Endometrial microvascular endothelial cells (primary cell): ENCODE data around the gene HECTD1. TPM values are rescaled to one million over a fixed set of nuclear protein-coding genes. Genes with fewer than 3 reads are reported as not detected.
"Not testable (repeated sequence)": the region's sequence is repeated elsewhere in the genome, so short reads cannot be mapped to it uniquely, and the experiment has no call there.

Source experiments
- in situ Hi-C: cut with HindIII; loops from 2 replicates; pipeline ENCODE4 v1.10.0; 2017; ENCODE audit warnings: low sequenced_read_pairs, low pct_unique_long_range_greater_than_20kb; ENCODE audit errors: inconsistent ontology term
- total RNA-seq: library from RNA; depleted of rRNA; stranded (reverse); fragments of >200 nt; gene quantifications from one replicate; pipeline ENCODE4 v1.2.3, GENCODE V29; 2015; ENCODE audit errors: inconsistent ontology term

Gene HECTD1
- total RNA-seq, 1 donor from 2014 or later: 119 TPM

DNA sequence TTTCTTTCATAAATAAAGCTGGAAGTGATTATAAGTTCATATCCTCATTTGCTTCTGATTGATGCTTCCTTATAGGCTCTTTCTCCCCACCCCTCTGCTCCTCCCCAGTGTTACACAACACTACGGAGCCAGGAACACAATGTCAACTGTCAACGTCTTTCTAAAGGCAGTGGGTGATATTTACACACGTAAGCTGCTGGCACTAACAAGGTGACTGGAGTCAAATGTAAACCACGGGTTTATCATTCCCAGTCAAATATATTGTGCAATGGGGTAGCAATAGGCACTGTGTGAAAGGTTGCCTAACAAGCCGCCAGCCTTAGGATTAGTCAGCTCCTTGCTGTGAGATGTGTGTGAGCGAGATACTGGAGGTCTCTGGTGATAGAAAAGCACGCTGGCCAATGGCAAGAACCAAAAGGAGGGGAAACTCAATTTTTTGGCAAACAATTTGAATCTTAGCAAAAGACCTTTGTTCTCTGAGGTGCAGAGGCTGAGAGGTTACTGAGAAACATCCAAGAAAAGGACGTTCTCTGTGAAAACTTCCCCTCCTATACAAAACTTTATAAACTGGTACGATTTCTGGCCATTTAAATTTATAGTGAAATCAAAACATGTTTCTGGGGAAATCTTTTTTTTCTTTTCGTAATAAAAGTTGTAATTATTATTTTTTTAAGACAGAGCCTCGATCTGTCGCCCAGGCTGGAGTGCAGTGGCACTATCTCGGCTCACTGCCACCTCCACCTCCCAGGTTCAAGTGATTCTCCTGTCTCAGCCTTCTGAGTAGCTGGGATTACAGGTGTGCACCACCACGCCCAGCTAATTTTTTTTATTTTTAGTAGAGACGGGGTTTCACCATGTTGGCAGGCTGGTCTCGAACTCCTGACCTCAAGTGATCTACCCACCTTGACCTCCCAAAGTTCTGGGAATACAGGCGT lies 22.3 kb upstream of the HECTD1 start:
- in situ Hi-C loops: no loop called here

DNA sequence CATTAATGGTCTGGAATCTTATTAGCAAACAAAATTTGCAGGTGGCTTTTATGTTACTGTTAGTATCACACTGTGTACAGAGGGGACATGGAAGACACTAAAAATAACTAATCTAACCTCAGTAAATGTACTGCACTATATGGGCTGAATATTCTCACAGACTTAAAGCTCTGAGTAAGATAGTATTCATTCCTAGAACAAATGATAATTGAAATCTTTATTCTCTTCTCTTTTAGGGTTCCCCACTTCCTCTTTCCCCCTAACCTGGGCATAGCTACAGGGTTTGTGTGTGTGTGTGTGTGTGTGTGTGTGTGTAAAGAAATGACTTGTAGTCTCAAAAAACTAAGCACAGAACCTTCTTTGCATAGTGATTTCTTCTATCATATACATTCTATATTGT lies 21.4 kb upstream of the HECTD1 start:
- in situ Hi-C loops: no loop called here

DNA sequence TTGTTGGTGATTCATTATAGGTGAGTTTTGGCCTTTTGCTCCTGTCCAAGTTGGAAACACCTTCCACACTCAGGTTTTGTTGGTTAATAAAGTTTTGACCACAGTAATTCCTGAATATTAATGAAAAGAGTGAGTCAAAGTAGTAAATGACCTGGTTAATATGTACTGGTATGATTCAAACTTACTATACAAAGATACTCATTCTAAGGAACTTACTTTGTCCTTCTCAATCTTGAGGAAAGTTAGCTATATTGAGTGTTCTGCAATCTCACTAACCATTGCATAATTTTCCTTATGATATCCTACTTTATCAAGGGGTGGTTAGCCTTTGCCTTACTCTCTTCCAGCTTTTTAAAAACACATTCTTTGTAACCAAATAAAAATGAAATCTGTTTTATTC lies 20.9 kb upstream of the HECTD1 start:
- in situ Hi-C loops: no loop called here

DNA sequence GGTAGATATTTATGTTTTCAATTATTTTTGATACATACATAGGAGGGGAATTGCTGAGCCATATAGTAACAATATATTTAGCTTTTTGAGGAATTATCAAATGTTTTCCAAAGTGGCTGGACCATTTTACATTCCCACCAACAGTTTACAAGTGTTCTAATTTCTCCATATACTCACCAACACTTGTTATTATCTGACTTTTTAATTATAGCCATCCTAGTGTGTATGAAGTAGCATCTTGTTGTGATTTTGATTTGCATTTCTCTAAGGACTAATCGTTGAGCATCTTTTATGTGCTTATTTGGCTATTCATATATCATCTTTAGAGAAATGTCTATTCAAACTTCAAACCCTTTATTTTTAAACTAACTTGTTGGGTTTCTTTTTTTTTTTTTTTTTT lies 17.2 kb upstream of the HECTD1 start:
- in situ Hi-C loops: no loop called here

DNA sequence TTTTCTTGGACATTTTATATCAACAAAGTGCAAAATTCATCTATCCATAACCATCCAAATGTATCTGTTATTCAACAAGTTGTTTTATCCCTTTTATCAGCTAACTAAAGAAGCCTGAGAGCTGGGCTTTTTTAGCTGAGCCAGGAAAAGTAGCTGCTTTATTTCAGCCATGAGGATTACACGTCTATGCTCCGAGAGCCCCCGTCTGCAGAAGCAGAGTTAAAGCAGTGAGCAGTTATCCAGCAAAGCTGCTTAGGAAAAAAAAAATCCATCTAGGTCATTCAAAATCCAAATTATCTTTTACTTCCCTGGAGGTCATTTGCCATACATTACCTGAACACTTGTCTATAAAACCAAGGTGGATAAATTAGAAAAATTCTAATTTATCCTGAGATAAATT lies 15.7 kb upstream of the HECTD1 start:
- in situ Hi-C loops: no loop called here

DNA sequence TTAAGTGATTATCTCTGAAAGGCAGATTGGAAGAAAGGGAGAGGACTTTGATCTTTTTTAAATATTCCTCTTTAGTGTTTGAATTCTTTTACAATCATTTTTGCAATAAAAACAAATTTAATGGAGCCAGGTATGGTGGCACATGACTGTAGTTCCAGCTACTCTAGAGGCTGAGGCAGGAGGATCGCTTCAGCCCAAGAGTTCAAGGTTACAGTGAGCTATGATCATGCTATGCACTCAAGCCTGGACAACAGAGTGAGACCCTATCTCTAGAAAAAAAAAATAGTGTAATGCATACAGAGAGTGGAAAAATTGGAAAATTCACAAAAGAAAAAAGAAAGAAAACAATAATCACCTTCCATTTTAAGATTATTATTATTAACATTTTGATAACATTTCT lies 15.2 kb upstream of the HECTD1 start:
- in situ Hi-C loops: no loop called here

DNA sequence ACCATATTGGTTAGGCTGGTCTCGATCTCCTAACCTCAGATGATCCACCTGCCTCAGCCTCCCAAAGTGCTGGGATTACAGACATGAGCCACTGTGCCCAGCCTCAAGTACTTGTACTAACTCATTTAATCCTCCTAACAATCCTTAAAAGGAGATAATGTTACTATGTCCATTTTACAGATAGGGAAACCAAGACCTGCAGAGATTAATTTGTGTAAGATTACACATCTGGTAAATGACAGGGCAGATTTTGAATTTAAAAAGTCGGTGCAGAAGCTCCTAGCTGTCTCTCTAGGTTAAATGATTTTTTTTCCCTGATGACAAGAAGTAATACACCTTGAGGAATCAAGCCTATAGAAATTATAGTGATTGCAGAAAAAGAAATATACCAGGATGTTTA lies 13.7 kb upstream of the HECTD1 start:
- in situ Hi-C loops: no loop called here

DNA sequence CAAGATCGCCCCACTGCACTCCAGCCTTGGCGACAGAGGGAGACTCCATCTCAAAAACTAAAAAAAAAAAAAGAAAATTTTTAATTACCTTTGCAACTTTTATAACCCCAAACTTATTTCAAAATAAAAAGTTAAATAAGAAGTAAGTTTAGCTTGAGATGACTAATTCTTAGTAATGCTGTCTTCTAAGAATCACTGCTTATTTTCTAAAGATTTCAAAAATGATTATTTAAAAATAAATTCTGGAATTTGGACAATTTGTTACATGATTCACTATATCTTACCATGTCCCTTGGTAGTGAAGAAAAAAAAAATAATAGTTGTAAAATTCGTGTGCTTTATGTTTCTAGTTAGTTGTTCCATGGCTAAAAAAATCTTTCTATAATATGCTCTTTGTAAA lies 11.6 kb upstream of the HECTD1 start:
- in situ Hi-C loops: no loop called here

DNA sequence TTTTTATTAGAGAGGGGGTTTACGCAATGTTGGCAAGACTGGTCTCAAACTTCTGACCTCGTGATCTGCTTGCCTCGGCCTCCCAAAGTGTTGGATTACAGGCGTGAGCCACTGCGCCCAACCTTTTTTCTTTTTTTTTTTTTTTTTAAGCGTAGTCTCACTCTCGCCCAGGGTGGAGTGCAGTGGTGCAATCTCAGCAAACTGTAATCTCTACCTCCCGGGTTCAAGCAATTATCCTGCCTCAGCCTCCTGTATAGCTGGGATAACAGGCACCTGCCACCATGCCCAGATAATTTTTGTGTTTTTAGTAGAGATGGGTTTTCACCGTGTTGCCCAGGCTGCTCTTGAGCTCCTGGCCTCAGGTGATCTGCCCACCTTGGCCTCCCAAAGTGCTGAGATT lies 8.8 kb upstream of the HECTD1 start:
- in situ Hi-C loops: no loop called here

DNA sequence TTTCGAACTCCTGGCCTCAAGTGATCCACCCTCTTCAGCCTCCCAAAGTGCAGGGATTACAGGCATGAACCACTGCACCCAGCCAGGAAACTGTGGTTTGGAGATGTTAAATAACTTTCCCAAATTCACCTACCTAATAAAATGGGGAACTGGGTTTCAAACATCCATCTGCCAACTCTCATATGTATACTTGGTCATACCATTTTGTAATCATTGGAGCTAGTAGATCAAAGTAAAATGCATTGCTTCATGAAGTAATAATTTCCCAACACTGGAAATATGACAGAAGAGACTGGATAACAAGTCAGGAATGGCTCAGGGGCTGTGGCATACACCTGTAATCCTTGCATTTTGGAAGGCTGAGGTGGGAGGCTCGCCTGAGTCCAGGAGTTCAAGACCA lies 5.3 kb upstream of the HECTD1 start:
- in situ Hi-C loops: no loop called here

DNA sequence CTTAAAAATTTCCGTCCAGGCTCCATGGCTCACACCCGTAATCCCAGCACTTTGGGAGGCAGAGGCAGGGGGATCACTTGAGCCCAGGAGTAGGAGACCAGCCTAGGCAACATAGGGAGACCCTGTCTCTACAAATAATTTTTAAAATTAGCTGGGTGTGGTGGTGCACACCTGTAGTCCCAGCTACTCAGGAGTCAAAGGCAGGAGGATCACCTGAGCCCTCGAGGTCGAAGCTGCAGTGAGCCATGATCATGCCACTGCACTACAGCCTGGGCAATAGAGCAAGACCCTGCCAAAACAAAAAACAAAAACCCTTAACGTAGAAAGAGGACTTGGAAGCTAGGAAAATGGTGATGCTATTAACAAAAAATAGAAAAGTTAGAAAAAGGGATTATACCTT lies 2.0 kb upstream of the HECTD1 start:
- in situ Hi-C loops: no loop called here

DNA sequence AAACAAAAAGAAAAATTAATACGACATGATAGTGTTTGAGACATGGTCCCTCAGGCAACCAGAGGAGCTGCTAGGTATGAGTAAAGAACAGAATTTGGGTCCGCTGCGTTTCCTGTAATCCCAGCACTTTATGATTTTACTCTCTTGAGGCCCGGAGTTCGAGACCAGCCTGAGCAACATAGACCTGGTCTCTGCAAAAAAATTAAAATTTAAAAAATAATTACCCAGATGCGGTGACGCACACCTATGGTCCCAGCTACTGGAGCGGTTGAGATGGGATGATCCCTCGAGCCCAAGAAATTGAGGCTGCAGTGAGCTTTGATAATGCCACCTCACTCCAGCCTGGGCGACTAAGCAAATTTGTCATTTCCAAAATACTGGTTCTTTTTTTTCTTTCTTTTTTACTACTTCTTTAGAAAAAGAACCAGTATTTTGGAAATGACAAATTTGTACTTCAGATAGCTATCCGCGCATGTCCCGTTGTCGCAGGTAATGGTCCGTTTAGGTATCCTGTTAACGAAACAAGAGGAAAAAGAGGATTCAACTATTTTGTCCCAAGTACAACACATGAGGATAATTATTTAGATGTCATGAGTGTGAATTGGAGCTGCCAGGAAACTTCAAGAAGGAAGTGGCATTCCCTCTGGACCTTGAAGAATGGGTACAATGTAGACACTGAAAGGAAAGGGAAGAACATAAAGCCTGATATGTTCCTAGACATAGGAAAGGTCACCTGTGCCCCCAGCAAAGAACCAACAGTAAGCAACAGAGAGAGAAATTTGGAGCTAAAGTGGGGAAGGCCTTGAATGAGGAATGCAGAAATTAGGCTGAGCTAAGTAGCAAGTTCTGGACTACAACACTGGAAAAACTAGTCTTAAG lies 1.2 kb upstream of the HECTD1 start:
- in situ Hi-C loops: no loop called here

DNA sequence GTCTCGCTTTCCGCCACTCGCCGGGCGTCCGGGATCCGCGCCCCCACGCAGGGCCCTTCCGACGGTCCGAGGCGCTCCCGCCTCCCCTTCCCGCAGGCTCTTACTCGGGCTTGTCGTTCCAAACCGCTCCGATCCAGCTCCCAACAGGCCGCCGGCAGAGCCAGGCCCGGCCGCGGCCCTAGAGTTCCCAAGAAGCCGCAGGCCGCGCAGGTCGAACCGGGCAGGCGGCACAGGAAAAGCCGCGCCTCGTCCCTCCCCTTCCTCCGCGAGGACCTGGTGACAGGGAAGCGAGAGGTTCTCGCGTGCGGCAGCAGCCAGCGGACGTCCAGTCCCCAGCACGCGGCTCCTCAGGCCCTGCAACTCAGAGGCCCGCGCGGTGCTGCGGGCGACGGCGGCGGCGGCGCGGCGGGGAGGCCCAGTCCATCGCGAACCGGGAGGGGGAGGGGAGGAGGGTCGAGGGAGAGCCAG lies 272 bp downstream of the HECTD1 start:
- in situ Hi-C loops: no loop called here

DNA sequence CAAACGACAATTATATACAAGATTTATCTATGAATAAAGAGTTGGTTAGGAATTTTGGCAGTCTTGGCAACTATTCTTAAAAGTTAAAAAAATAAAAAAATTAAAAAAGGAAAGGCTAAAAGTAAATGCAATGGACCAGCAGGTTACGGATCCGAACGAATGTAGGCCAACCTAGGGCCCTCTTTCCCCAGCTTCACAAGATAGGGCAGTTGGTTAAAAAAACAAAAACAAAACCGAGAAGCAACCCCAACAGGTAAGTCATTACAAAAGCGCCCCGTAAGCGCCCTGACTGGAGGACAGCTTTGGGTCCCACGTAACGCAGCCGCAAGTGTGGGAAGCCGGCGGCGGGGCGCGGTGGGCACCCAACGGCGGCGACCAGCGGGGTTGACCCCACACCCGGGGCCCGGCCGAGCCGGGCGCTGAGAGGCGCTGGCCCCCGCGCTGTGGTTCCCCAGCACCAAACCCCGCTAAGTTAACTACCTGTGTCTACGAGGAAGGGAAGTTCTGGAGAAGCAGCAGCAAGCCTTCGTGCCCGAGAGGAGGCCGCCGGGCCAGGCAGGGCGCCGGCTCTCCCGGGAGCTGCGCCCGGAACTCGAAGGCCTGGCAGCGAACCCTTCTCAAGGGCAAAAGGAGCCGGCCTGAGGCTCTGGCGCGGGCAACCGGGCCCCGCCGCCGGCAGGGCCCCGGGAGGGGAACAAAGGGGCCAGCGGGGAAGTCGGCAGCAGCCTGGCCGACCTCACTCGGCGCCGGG lies 882 bp downstream of the HECTD1 start:
- in situ Hi-C loops: no loop called here

DNA sequence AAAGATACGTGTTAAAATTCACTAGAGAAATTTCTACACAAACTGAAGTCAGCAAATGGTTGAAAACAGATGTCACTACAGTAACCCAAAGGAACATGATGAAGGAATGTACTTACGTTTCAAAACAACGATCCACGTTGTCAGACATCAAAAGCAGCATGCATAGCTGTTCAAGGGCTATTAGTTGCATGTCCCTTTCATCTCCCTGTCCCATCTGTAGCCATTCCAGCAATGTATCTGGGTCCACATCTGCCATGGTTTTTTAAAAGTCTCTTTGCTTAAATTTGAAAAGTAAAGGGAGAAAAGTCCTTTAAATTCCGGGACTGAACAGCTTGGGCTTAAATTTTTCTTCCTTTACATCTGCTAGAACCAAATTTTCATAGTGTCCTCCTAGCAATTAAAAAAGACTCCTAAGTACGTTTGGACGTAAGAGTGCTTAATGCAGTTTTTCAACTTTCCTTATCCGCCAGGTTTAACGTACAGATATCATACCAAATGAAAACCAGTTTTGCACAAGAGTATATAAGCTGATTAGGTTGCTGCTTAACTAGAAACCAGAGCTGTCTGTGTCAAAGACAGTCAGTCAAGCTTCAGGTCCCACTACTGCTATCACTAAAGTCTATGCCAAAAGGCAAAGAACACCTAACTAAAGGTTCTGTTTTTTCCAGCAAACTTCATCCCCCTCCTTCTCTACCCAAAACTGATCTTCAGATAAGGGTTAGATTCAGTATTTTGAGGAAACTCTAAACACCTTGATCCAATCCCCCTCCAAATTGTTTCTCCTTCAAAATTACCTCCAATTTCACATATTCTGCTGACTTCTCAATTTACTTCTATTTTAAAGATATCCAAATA lies 1.7 kb downstream of the HECTD1 start:
- in situ Hi-C loops: no loop called here

DNA sequence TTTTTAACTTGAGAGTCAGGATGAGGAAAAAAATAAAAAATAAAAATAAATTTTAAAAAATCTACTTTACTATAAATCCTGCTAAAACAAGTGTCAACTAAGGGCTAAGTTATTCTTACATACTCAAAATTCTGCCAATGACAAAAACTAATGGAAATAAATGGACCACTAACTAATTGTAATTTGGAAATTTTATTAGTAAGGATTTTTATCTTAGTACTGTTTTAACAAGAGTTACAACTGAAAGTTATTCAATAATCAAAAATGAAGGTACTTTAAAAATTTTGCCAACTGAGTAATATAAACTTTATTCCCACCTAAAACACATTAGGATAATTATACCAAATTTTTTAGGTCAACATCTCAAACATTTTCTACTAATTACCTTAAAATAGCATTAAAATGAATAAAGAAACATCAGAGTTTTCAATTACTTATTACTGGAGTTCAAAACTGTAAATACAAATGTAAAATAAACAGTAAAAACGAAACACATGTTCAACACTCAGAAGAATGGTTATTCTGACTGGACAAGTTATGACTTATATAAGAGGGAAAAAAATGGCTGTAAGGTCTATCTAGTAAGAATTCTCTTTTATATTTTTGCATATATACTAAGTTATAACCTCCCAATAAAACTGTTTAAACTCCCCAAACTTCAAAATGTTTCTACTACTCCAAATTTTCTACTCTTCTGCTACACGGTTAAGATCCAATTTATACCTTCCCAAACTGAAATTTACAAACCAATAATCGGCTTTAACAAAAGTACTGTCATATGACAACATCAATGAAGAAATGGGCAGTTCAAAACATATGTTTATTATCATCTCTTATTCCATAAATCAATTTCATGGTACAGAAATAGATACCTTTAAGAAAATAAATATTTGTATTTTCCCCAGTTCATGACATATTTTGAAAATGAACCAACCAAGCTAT lies 2.7 kb downstream of the HECTD1 start:
- in situ Hi-C loops: no loop called here

DNA sequence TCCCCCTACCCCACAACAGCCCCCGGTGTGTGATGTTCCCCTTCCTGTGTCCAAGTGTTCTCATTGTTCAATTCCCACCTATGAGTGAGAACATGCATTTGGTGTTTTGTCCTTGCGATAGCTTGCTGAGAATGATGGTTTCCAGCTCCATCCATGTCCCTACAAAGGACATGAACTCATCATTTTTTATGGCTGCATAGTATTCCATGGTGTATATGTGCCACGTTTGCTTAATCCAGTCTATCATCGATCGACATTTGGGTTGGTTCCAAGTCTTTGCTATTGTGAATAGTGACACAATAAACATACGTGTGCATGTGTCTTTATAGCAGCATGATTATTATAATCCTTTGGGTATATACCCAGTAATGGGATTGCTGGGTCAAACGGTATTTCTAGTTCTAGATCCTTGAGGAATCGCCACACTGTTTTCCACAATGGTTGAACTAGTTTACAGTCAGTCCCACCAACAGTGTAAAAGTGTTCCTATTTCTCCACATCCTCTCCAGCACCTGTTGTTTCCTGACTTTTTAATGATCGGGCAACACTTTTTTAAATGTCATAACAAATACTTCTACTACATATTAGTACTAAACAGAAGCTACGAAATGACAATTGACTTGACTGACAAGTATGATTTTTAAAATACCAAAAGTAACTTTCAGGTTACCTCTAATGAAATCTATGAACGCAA lies 3.5 kb downstream of the HECTD1 start:
- in situ Hi-C loops: not testable (repeated sequence)
